Testis (tissue), 3 donors: ENCODE results near the gene CHRNB2. TPM values are rescaled to one million over a fixed set of nuclear protein-coding genes. Genes with fewer than 3 reads are reported as not detected.

Experiments
- DNase-seq: peaks from one replicate; pipeline ENCODE4 v3.0.0-alpha.2; 2019
- H3K27ac ChIP-seq, 2 donors: fragments of 200-600 bp; sonication (generic); one replicate each; pipeline ENCODE4 v1.5.1; 2019
- H3K27me3 ChIP-seq: fragments of 200-600 bp; sonication (generic); one replicate; pipeline ENCODE4 v1.5.1; 2019
- H3K36me3 ChIP-seq: fragments of 200-600 bp; sonication (generic); one replicate; pipeline ENCODE4 v1.5.1; 2017; ENCODE audit warnings: low read depth; ENCODE audit errors: missing control alignments
- H3K4me1 ChIP-seq: fragments of 200-600 bp; sonication (generic); one replicate; pipeline ENCODE4 v1.5.1; 2019
- H3K4me3 ChIP-seq, 2 donors: fragments of 200-600 bp; sonication (generic); one replicate each; pipeline ENCODE4 v1.5.1; 2017 to 2019
- H3K9me3 ChIP-seq: fragments of 200-600 bp; sonication (generic); one replicate; pipeline ENCODE4 v1.5.1; 2017
- POLR2A ChIP-seq: fragments of 450-650 bp; IDR thresholded peaks from one replicate; pipeline ENCODE4 v1.6.1; 2017; ENCODE audit warnings: antibody characterized with exemption, mild to moderate bottlenecking, moderate library complexity
- WGBS, 2 donors: methylation state at CpG; one replicate each; pipeline ENCODE4 v1.1.5; 2018; 5-methylcytosine and 5-hydroxymethylcytosine counted together
- intact Hi-C: fragments of 100-400 bp; cut with DNase I; formaldehyde crosslinking; loops from one replicate; pipeline ENCODE4 v1.15.1; 2023; ENCODE audit warnings: low total_unique reads
- polyA plus RNA-seq: library from polyadenylated mRNA; stranded (reverse); fragments of 350-450 nt; fragmentation: Illumina TruSeq; extraction: RNeasy Lipid Tissue Mini Kit (QIAGEN cat#74804); gene quantifications from one replicate; pipeline ENCODE4 v1.2.3, GENCODE V29; 2014; ENCODE audit warnings: low read depth, low replicate concordance; ENCODE audit not compliant: insufficient read depth
- total RNA-seq, 2 donors: library from RNA; depleted of rRNA; stranded (reverse); fragments of >200 nt; gene quantifications; one replicate each; pipeline ENCODE4 v1.2.3, GENCODE V29; 2016
- TF ChIP-seq, protein P1 (sequence below), 3 experiments: fragments of 450-650 bp in 2 of 3; fragments of 200-600 bp in 1 of 3; sonication (generic) in 1 of 3; IDR thresholded peaks; one replicate each; pipeline ENCODE4 v1.5.1; 2016 to 2019; ENCODE audit warnings: antibody characterized with exemption in 3 of 3, mild to moderate bottlenecking in 2 of 3, moderate library complexity in 1 of 3

Gene CHRNB2
- total and polyA plus RNA-seq, 3 donors from 2014 or later: 1.2 to 1.3 (median 1.3) TPM

DNA sequence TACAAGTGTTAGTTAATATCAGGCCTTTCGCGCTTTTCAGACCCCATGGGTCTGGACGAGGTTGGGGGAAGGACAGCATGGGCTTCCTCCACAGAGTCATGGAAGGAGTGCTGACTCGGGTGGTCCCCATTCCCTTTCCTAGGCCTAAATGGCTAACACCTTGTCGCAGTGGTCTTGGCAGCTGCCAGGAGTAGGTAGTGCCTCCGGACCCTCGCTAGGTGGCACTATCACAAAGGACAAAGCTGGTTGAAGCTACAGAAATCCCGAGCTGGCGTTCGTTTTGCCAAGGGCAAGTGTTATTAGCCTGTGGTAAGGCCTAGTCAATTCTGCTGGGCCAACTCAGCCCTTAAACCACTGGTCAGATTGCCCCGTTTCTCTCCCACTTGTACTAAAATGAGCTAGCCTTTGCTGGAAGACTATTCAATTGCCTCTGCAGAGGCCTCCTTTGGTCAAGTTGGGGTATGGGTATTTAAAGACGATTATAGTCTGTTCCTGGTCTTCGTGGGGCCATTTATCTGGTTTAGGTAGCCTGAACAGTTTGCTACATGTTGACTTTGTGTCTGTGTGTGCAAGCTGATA lies 8.0 kb upstream of the CHRNB2 start:
- 4 to 6% methylated on average over 13 of the region's 13 CpGs for WGBS, 2 donors
- Histone ChIP-seq H3K27me3 (no peaks in the 10 kb centered on the region), H3K9me3 (no peaks in the 10 kb centered on the region), H3K4me3 (peak overlapping the region; percentile 74 to 83), H3K27ac (peak overlapping the region; percentile 87), H3K4me1 (peaks cover 17% of the 10 kb centered on the region), H3K36me3 (no peaks in the 10 kb centered on the region)
- DNase-seq: peak; percentile 94
- TF ChIP-seq, protein P1, sequence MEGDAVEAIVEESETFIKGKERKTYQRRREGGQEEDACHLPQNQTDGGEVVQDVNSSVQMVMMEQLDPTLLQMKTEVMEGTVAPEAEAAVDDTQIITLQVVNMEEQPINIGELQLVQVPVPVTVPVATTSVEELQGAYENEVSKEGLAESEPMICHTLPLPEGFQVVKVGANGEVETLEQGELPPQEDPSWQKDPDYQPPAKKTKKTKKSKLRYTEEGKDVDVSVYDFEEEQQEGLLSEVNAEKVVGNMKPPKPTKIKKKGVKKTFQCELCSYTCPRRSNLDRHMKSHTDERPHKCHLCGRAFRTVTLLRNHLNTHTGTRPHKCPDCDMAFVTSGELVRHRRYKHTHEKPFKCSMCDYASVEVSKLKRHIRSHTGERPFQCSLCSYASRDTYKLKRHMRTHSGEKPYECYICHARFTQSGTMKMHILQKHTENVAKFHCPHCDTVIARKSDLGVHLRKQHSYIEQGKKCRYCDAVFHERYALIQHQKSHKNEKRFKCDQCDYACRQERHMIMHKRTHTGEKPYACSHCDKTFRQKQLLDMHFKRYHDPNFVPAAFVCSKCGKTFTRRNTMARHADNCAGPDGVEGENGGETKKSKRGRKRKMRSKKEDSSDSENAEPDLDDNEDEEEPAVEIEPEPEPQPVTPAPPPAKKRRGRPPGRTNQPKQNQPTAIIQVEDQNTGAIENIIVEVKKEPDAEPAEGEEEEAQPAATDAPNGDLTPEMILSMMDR (IDR thresholded peaks at IDR 0.05): peak; percentile 86 to 95 (median 87)
- no peak for TF ChIP-seq POLR2A
- intact Hi-C loops: loop anchor here (10.0 kb wide), 1 partner anchor 315 kb away; the partner anchor contains the start of gene KCNN3

DNA sequence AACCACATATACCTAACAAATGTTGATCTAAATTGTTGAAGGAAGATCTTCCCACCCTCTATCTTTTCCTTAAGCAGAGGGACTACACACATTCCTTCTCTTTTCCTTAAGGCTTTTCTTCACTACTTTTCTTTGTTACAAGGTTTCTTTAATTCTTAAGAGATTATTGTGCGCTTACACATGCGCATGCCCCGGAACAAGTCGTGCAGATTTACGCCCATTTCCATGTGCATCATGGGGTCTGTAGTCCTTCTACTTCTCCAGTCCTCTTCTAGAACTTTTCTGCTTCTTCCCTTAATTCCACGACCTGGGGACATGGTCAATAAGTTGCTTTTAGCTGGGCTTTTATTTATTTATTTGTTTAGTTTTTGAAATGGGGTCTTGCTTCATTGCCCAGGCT lies 1.7 kb upstream of the CHRNB2 start:
- H3K9me3 ChIP-seq: no peaks in the 10 kb centered on the region
- intact Hi-C loops: loop anchor here (10.0 kb wide), 1 partner anchor 309 kb away; the partner anchor contains the start of gene KCNN3
- no peak for DNase-seq
- no peak overlapping the region for H3K27ac ChIP-seq
- peaks cover 6% of the 10 kb centered on the region for H3K4me1 ChIP-seq
- no peaks in the 10 kb centered on the region for H3K36me3 ChIP-seq
- no peak for TF ChIP-seq POLR2A
- TF ChIP-seq, protein P1 (IDR thresholded peaks at IDR 0.05): no peak
- H3K27me3 ChIP-seq: no peaks in the 10 kb centered on the region
- 85 to 91% methylated on average over 6 of the region's 6 CpGs for WGBS, 2 donors
- no peak overlapping the region for H3K4me3 ChIP-seq

DNA sequence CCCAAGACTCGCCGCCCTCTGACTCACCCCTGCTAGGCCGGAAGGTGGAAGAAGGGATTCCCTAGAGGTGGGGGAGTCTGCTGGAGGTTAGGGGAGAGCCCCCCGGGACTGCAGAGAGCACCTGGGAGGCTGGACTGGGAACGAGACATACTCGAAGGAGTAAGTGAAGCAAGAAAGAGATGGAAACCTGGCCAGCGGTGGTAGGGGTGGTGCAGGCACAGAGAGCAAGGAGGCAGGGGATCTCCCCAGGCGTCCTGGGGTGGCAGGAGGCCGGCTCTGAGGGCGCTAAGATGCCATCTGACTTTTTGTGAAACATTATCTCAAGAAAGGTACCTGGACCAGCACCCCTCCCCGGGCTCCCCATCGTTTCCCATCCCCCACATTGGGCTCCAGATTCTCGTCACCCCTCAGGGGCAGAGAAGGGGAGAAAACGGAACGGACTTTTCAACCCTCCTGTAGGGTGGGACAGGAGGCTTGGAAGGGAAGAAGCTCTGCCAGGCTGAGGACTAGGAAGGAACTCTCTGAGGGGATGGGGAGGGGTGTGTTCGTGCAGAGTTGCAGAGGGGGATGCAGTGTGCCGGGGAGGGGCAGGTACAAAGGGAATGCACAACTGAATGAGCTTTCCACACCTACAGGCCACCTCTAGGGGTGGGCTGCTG lies 708 bp downstream of the CHRNB2 start:
- H3K4me3 ChIP-seq: peak overlapping the region in 1 of 2 donors; percentile 44
- H3K36me3 ChIP-seq: no peaks in the 10 kb centered on the region
- H3K4me1 ChIP-seq: peaks cover 6% of the 10 kb centered on the region
- H3K27ac ChIP-seq: no peak overlapping the region
- intact Hi-C loops: loop anchor here (10.0 kb wide), 1 partner anchor 307 kb away; the partner anchor contains the start of gene KCNN3
- no peaks in the 10 kb centered on the region for H3K9me3 ChIP-seq
- no peak for DNase-seq
- no peaks in the 10 kb centered on the region for H3K27me3 ChIP-seq
- no peak for TF ChIP-seq POLR2A
- TF ChIP-seq, protein P1 (IDR thresholded peaks at IDR 0.05): no peak
- 23 to 30% methylated on average over 14 to 17 of the region's 17 CpGs for WGBS, 2 donors

DNA sequence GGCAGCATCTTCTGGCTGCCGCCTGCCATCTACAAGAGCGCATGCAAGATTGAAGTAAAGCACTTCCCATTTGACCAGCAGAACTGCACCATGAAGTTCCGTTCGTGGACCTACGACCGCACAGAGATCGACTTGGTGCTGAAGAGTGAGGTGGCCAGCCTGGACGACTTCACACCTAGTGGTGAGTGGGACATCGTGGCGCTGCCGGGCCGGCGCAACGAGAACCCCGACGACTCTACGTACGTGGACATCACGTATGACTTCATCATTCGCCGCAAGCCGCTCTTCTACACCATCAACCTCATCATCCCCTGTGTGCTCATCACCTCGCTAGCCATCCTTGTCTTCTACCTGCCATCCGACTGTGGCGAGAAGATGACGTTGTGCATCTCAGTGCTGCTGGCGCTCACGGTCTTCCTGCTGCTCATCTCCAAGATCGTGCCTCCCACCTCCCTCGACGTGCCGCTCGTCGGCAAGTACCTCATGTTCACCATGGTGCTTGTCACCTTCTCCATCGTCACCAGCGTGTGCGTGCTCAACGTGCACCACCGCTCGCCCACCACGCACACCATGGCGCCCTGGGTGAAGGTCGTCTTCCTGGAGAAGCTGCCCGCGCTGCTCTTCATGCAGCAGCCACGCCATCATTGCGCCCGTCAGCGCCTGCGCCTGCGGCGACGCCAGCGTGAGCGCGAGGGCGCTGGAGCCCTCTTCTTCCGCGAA lies 3.8 kb downstream of the CHRNB2 start:
- H3K36me3 ChIP-seq: no peaks in the 10 kb centered on the region
- no peak for DNase-seq
- no peak overlapping the region for H3K27ac ChIP-seq
- TF ChIP-seq POLR2A: no peak
- TF ChIP-seq, protein P1 (IDR thresholded peaks at IDR 0.05): no peak
- H3K27me3 ChIP-seq: no peaks in the 10 kb centered on the region
- H3K4me1 ChIP-seq: peaks cover 6% of the 10 kb centered on the region
- no peaks in the 10 kb centered on the region for H3K9me3 ChIP-seq
- 76 to 85% methylated on average over 45 to 59 of the region's 59 CpGs for WGBS, 2 donors
- intact Hi-C loops: no loop called here
- H3K4me3 ChIP-seq: peak overlapping the region in 1 of 2 donors; percentile 17
